ENCODE measurements around the gene E2F7. TPM values are rescaled to one million over a fixed set of nuclear protein-coding genes. Genes with fewer than 3 reads are reported as not detected.
"Not testable (repeated sequence)": the region's sequence is repeated elsewhere in the genome, so short reads cannot be mapped to it uniquely, and the experiment has no call there.

E2F7 gene
- total and polyA plus RNA-seq, 2 experiments from 2014 or later, result 31.8 to 40.3 TPM

GRCh38 chr12:77076886-77077285 is 11.5 kb upstream of the E2F7 start (continued):
- no peak for TF ChIP-seq ZNF331 (CRISPR knock-in tag; IDR thresholded peaks at IDR 0.05; ENCODE audit: low read depth)
- TF ChIP-seq ZNF114 (CRISPR knock-in tag; IDR thresholded peaks at IDR 0.05), result no peak
- TF ChIP-seq EZH2 (IDR thresholded peaks at IDR 0.05; ENCODE audit: low read depth, unreplicated experiment), result no peak
- TF ChIP-seq NANOG (IDR thresholded peaks at IDR 0.05; ENCODE audit: borderline replicate concordance), result no peak

DNA sequence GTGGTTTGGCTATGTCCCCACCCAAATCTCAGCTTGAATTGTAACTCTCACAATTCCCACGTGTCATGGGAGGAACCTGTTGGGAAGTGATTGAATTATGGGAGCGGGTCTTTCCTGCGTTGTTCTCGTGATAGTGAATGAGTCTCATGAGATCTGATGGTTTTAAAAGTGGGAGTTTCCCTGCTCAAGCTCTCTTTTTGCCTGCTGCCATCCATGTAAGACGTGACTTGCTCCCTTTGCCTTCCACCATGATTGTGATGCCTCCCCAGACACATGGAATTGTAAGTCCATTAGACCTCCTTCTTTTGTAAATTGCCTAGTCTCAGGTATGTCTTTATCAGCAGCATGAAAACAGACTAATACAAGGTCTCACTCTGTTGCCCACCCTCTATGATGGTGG is 8.5 kb upstream of the E2F7 start:
- not testable (repeated sequence) for H3K4me3 Mint-ChIP-seq; H3K27ac ChIP-seq (ENCODE audit: low read depth); H3K27me3 ChIP-seq (ENCODE audit: insufficient read depth); H3K9me3 Mint-ChIP-seq; H3K36me3 Mint-ChIP-seq (ENCODE audit: low read depth); H3K27ac Mint-ChIP-seq; H3K4me1 ChIP-seq (ENCODE audit: insufficient read depth); H3K4me3 ChIP-seq; H3K4me1 Mint-ChIP-seq; H3K36me3 ChIP-seq (ENCODE audit: insufficient read depth); ATAC-seq; H3K27me3 Mint-ChIP-seq (ENCODE audit: insufficient read depth, low read depth, poor library complexity); H3K9me2 ChIP-seq (ENCODE audit: insufficient read depth); H3K79me2 ChIP-seq (replicated peaks; ENCODE audit: insufficient read depth); H4K20me1 ChIP-seq (replicated peaks; ENCODE audit: insufficient read depth); H2AFZ ChIP-seq; DNase-seq (ENCODE audit: low spot score); H3F3A ChIP-seq (replicated peaks; ENCODE audit: low read depth); H3K4me2 ChIP-seq

GRCh38 chr12:77072833-77073495 is 7.6 kb upstream of the E2F7 start:
- H3K4me2 ChIP-seq, result no peak overlapping the region
- TF ChIP-seq ZNF331 (CRISPR knock-in tag; IDR thresholded peaks at IDR 0.05; ENCODE audit: low read depth) (no peak), STAT1 (IDR thresholded peaks at IDR 0.05; ENCODE audit: unreplicated experiment) (no peak), NANOG (IDR thresholded peaks at IDR 0.05; ENCODE audit: borderline replicate concordance) (no peak), EZH2phosphoT487 (IDR thresholded peaks at IDR 0.05; ENCODE audit: unreplicated experiment) (no peak), EZH2 (IDR thresholded peaks at IDR 0.05; ENCODE audit: low read depth, unreplicated experiment) (no peak), CREB1 (CRISPR knock-in tag; IDR thresholded peaks at IDR 0.05; ENCODE audit: low read depth) (no peak), ETS1 (IDR thresholded peaks at IDR 0.05) (no peak), JUNB (IDR thresholded peaks at IDR 0.05; ENCODE audit: unreplicated experiment) (no peak), ZNF114 (CRISPR knock-in tag; IDR thresholded peaks at IDR 0.05) (no peak)
- TF ChIP-seq, protein P1, sequence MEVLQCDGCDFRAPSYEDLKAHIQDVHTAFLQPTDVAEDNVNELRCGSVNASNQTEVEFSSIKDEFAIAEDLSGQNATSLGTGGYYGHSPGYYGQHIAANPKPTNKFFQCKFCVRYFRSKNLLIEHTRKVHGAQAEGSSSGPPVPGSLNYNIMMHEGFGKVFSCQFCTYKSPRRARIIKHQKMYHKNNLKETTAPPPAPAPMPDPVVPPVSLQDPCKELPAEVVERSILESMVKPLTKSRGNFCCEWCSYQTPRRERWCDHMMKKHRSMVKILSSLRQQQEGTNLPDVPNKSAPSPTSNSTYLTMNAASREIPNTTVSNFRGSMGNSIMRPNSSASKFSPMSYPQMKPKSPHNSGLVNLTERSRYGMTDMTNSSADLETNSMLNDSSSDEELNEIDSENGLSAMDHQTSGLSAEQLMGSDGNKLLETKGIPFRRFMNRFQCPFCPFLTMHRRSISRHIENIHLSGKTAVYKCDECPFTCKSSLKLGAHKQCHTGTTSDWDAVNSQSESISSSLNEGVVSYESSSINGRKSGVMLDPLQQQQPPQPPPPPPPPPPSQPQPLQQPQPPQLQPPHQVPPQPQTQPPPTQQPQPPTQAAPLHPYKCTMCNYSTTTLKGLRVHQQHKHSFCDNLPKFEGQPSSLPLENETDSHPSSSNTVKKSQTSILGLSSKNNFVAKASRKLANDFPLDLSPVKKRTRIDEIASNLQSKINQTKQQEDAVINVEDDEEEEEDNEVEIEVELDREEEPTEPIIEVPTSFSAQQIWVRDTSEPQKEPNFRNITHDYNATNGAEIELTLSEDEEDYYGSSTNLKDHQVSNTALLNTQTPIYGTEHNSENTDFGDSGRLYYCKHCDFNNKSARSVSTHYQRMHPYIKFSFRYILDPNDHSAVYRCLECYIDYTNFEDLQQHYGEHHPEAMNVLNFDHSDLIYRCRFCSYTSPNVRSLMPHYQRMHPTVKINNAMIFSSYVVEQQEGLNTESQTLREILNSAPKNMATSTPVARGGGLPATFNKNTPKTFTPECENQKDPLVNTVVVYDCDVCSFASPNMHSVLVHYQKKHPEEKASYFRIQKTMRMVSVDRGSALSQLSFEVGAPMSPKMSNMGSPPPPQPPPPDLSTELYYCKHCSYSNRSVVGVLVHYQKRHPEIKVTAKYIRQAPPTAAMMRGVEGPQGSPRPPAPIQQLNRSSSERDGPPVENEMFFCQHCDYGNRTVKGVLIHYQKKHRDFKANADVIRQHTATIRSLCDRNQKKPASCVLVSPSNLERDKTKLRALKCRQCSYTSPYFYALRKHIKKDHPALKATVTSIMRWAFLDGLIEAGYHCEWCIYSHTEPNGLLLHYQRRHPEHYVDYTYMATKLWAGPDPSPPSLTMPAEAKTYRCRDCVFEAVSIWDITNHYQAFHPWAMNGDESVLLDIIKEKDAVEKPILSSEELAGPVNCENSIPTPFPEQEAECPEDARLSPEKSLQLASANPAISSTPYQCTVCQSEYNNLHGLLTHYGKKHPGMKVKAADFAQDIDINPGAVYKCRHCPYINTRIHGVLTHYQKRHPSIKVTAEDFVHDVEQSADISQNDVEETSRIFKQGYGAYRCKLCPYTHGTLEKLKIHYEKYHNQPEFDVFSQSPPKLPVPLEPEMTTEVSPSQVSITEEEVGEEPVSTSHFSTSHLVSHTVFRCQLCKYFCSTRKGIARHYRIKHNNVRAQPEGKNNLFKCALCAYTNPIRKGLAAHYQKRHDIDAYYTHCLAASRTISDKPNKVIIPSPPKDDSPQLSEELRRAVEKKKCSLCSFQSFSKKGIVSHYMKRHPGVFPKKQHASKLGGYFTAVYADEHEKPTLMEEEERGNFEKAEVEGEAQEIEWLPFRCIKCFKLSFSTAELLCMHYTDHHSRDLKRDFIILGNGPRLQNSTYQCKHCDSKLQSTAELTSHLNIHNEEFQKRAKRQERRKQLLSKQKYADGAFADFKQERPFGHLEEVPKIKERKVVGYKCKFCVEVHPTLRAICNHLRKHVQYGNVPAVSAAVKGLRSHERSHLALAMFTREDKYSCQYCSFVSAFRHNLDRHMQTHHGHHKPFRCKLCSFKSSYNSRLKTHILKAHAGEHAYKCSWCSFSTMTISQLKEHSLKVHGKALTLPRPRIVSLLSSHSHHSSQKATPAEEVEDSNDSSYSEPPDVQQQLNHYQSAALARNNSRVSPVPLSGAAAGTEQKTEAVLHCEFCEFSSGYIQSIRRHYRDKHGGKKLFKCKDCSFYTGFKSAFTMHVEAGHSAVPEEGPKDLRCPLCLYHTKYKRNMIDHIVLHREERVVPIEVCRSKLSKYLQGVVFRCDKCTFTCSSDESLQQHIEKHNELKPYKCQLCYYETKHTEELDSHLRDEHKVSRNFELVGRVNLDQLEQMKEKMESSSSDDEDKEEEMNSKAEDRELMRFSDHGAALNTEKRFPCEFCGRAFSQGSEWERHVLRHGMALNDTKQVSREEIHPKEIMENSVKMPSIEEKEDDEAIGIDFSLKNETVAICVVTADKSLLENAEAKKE (CRISPR knock-in tag; IDR thresholded peaks at IDR 0.05), result no peak

More at GRCh38 chr12:77072833-77073495, 7.6 kb upstream of the E2F7 start:
- ATAC-seq, result no peak
- Histone ChIP-seq H2AFZ (no peak overlapping the region), H3F3A (replicated peaks; ENCODE audit: low read depth) (no peaks in the 10 kb centered on the region), H4K20me1 (replicated peaks; ENCODE audit: insufficient read depth) (no peaks in the 10 kb centered on the region), H3K27me3 (ENCODE audit: insufficient read depth) (no peaks in the 10 kb centered on the region), H3K4me1 (ENCODE audit: insufficient read depth) (no peaks in the 10 kb centered on the region), H3K9me2 (ENCODE audit: insufficient read depth) (peaks cover 8% of the 10 kb centered on the region; the same call in 1 of the 2 replicates), H3K36me3 (ENCODE audit: insufficient read depth) (no peaks in the 10 kb centered on the region), H3K4me3 (no peak overlapping the region), H3K79me2 (replicated peaks; ENCODE audit: insufficient read depth) (no peaks in the 10 kb centered on the region), H3K27ac (ENCODE audit: low read depth) (no peak overlapping the region)
- Mint-ChIP-seq H3K36me3 (ENCODE audit: low read depth) (no peaks in the 10 kb centered on the region), H3K27ac (no peak overlapping the region), H3K4me3 (no peak overlapping the region), H3K9me3 (peaks cover 3% of the 10 kb centered on the region; the same call in 1 of the 3 replicates), H3K4me1 (no peaks in the 10 kb centered on the region), H3K27me3 (ENCODE audit: insufficient read depth, low read depth, poor library complexity) (no peaks in the 10 kb centered on the region)
- DNase-seq (ENCODE audit: low spot score), result no peak

Data from GM23338 (cell line).